Stimulated activated CD4-positive, alpha-beta T cell treated with anti-CD3 and anti-CD28 coated beads, TNF-alpha, amount 100 ng/mL, for 4 hours (primary cell): ENCODE measurements around the gene OR13C9.
"Not testable (repeated sequence)": the region's sequence is repeated elsewhere in the genome, so short reads cannot be mapped to it uniquely, and the experiment has no call there.

Experiments used
- DNase-seq, 3 experiments: peaks; one replicate each; pipeline ENCODE4 v3.0.0-alpha.2; 2020; ENCODE audit warnings: low read depth in 3 of 3

Gene OR13C9

GRCh38 chr9:104618104-104618503, at the start of gene OR13C9:
TSS of gene OR13C9 (minus strand) at chr9:104618204. CDS start at chr9:104618204, 0 bp downstream.
- DNase-seq: no peak

- DNase-seq: no peak
These were observed 40.6 kb upstream of the OR13C9 start for GRCh38 chr9:104658496-104659195.

GRCh38 chr9:104635456-104635855, 17.5 kb upstream of the OR13C9 start:
- no peak for DNase-seq

- DNase-seq: no peak
These were observed 16.0 kb upstream of the OR13C9 start for GRCh38 chr9:104633976-104634520.

DNA sequence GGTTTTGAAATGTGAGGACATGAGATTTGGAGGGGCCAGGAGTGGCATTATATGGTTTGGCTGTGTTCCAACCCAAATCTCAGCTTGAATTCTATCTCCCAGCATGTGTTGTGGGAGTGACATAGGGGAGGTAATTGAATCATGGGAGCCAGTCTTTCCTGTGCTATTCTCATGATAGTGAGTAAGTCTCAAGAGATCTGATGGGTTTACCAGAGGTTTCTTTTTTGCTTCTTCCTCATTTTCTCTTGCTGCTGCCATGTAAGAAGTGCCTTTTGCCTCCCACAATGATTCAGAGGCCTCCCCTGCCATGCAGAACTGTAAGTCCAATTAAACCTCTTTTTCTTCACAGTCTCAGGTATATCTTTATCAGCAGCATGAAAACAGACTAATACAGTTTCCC, 8.0 kb upstream of the OR13C9 start:
- not testable (repeated sequence) for DNase-seq

- no peak for DNase-seq
These were observed 586 bp downstream of the OR13C9 start for GRCh38 chr9:104617418-104617817.

GRCh38 chr9:104611213-104611612, 6.8 kb downstream of the OR13C9 start:
- no peak for DNase-seq

- DNase-seq: no peak
These were observed 9.7 kb downstream of the OR13C9 start for GRCh38 chr9:104608336-104608735.

- no peak for DNase-seq
These were observed 11.9 kb downstream of the OR13C9 start for GRCh38 chr9:104606152-104606551.

DNA sequence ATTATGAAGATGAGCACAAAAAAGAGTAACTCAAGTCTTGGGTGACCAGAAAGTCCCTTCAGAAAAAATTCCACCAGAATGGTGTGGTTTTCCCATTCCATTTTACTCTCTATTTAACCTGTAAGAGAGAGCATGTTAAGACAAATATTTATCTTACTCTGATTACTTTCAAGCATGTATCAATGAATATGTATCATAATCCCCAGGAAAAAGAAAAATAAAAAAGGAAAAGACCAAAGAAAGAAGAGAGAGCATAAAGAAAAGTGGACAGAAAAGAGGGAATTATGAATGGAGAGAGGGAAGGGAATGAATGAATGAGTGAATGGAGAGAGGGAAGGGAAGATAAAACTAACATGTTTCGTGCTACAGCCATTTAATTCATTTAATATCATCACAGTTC, 12.5 kb downstream of the OR13C9 start, which contains the start of gene OR13C2:
TSS of gene OR13C2 (minus strand) at position 101 of the 400 bp plus-strand sequence. CDS start at position 101, 0 bp downstream.
- not testable (repeated sequence) for DNase-seq

- DNase-seq: no peak
These were observed 13.2 kb downstream of the OR13C9 start for GRCh38 chr9:104604801-104605200.

DNA sequence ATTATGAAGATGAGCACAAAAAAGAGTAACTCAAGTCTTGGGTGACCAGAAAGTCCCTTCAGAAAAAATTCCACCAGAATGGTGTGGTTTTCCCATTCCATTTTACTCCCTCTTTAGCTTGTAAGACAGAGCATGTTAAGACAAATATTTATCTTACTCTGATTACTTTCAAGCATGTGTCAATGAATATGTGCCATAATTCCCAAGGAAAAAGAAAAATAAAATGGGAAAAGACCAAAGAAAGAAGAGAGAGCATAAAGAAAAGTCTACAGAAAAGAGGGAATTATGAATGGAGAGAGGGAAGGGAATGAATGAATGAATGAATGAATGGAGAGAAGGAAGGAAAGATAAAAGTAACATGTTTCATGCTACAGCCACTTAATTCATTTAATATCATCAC, 18.7 kb downstream of the OR13C9 start, which contains the start of gene OR13C5:
TSS of gene OR13C5 (minus strand) at position 101 of the 400 bp plus-strand sequence. CDS start at position 101, 0 bp downstream.
- not testable (repeated sequence) for DNase-seq

DNA sequence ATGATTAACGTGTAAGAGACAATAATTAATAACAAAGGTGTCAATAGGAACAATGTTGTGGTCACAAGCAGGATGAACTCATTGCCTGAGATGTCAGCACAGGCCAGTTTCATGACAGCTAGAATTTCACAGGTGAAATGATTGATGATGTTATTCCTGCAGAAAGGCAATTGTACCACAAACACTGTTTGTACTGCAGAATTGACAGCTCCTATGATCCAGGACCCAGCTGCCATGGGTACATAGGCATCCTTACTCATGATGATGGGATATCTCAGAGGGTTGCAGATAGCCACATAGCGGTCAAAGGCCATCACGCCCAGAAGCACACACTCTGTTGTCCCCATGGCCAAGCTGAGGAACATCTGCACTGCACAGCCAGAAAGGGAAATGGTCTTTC, 19.3 kb downstream of the OR13C9 start:
- DNase-seq: not testable (repeated sequence)

DNA sequence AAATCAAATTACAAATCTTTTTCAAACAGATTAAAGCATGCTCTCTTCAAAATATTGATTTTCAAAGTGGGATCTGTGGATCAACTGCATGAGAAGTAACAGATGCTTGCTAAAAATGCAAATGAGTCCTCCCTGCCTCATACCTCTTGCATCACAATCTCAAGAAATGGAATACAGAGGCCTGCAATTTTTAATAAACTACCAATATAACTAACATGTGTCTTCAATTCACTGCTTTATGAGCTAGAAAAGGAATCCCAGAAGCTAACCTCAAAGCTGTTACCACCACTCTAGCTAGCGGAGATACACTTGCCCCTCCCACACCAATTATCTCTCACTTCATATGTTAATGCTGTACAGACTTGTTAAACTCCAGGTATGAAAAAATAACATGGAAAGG, 28.4 kb downstream of the OR13C9 start:
- DNase-seq: no peak

DNA sequence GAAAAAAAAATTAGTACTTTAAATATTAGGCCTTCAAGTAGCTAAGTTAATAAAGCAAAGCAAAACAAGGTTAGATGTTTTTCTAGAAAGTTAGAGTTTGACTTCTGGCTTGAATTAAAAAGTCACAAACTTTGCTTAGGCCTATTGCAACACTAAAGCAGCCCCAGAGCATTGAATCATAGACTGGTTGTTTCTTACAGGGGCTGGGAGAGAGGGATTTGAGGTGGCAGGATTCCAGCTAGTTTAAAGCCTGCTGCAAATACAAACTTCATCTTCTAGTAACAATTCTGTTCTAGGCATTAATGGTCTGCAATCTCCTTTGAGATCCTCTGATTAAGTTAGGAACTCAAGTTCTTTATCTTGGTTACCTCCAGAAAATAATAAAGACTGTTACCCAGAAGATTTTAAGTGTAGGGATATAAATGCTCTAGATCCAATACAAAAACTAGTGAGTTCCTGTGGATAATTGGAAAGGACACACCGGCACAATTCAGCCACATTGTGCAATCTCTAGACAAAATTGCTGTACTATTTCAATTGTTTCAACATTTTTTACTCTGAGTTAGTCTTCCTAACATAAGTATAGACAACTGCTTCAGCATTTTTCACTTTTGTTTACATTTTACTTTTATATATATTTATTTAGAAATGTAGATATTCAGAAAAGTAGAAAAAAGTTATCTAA, 31.4 kb downstream of the OR13C9 start:
- no peak for DNase-seq

GRCh38 chr9:104580562-104580961, 37.4 kb downstream of the OR13C9 start:
- no peak for DNase-seq

DNA sequence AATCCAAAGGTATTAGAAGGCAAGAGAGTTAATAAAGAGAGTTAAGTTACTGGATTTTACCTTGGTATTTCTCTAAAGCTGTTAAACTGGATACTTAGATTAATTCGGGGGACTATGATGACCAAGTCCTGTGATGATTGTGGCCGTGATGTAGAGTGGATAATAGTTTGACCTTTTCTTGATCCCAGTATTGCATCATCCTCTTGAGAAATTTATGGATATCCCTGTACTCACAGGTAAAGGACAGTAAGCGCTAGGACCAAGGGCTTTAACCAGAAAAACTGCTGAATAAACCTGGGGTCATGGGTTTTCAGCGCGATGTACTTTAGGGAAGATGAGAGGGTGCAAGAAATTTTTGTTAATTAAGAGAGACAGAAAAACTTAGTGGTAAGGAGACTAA, 40.7 kb downstream of the OR13C9 start:
- DNase-seq: no peak

DNA sequence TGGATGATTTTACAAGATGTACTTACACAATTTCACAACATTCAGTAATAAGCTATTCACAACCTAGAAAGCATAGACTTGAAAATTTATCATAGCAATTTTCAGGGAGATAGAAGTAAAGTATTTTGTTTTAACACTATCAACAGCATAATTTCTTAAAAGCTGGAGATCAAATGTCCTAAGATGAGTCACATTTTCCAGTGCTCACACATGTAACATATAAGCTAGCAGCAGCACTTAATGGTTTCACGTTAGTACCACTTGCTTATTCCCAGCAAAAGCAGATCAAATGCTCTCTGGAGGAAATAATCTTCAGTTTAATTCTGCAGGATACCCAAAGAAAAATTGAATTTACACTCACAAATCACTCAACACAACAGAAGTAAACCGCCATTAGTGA, 42.5 kb downstream of the OR13C9 start:
- DNase-seq: no peak

GRCh38 chr9:104572612-104573011, 45.4 kb downstream of the OR13C9 start:
- no peak for DNase-seq

GRCh38 chr9:104568868-104569267, 49.1 kb downstream of the OR13C9 start, which contains the start of gene OR13C8:
TSS of gene OR13C8 (plus strand) at chr9:104569168. CDS start at chr9:104569168, 0 bp downstream.
- DNase-seq: no peak
